OCI-LY3 (cell line): ENCODE results near the gene HOXA4.

Experiments used
- CTCF ChIP-seq: fragments of 200-600, 300-600 bp; sonication (generic); IDR thresholded peaks from 2 replicates; pipeline ENCODE4 v1.5.1; 2014; ENCODE audit warnings: antibody characterized with exemption, low read length, low read depth
- EZH2phosphoT487 ChIP-seq: fragments of 200-600 bp; shearing (Covaris generic); IDR thresholded peaks from 2 replicates; pipeline ENCODE4 v1.6.1; 2018; ENCODE audit warnings: antibody characterized with exemption, mixed run types, low read depth

- TF ChIP-seq CTCF, result no peak
- no peak for TF ChIP-seq EZH2phosphoT487
These were observed 30.8 kb downstream of the HOXA4 start for GRCh38 chr7:27099453-27100370.
